IPS-20b (cell line): ENCODE measurements around the gene CLIC1.

Experiments
- H3K27ac ChIP-seq: one replicate; pipeline ENCODE4 v1.5.1; 2013; ENCODE audit warnings: low read length
- H3K27me3 ChIP-seq: 2 replicates; pipeline ENCODE4 v1.6.1; 2013; ENCODE audit warnings: mild to moderate bottlenecking, low read length, inconsistent platforms; ENCODE audit not compliant: insufficient read depth
- H3K36me3 ChIP-seq: 2 replicates; pipeline ENCODE4 v1.6.1; 2013; ENCODE audit warnings: low read depth, mild to moderate bottlenecking, inconsistent platforms, low read length, moderate library complexity; ENCODE audit not compliant: insufficient read depth
- H3K4me1 ChIP-seq: 2 replicates; pipeline ENCODE4 v1.6.1; 2013; ENCODE audit warnings: mild to moderate bottlenecking, control low read depth, inconsistent platforms, low read length, moderate library complexity; ENCODE audit not compliant: insufficient read depth
- H3K4me3 ChIP-seq: 2 replicates; pipeline ENCODE4 v1.5.1; 2013; ENCODE audit warnings: mild to moderate bottlenecking, low read length, inconsistent platforms
- H3K9ac ChIP-seq: 2 replicates; pipeline ENCODE4 v1.6.1; 2013; ENCODE audit warnings: low read depth, mild to moderate bottlenecking, inconsistent platforms, low read length, moderate library complexity
- H3K9me3 ChIP-seq: 2 replicates; pipeline ENCODE4 v1.6.1; 2013; ENCODE audit warnings: mild to moderate bottlenecking, low read depth, low read length, inconsistent platforms; ENCODE audit not compliant: insufficient read depth

CLIC1 gene

GRCh38 chr6:31744422-31744821 is 8.1 kb upstream of the CLIC1 start:
- H3K4me1 ChIP-seq: peaks cover 3% of the 10 kb centered on the region; the same call in 1 of the 2 replicates
- no peak overlapping the region for H3K4me3 ChIP-seq
- no peaks in the 10 kb centered on the region for H3K9me3 ChIP-seq
- H3K27me3 ChIP-seq: no peaks in the 10 kb centered on the region
- H3K27ac ChIP-seq: no peak overlapping the region
- H3K9ac ChIP-seq: no peak overlapping the region
- peaks cover 16% of the 10 kb centered on the region for H3K36me3 ChIP-seq

GRCh38 chr6:31742894-31743293 is 6.6 kb upstream of the CLIC1 start:
- no peaks in the 10 kb centered on the region for H3K27me3 ChIP-seq
- H3K36me3 ChIP-seq: peaks cover 16% of the 10 kb centered on the region
- no peak overlapping the region for H3K27ac ChIP-seq
- H3K4me3 ChIP-seq: no peak overlapping the region
- H3K9me3 ChIP-seq: no peaks in the 10 kb centered on the region
- H3K9ac ChIP-seq: no peak overlapping the region
- peaks cover 15% of the 10 kb centered on the region for H3K4me1 ChIP-seq

GRCh38 chr6:31741815-31742214 is 5.5 kb upstream of the CLIC1 start:
- H3K4me3 ChIP-seq: no peak overlapping the region
- no peaks in the 10 kb centered on the region for H3K9me3 ChIP-seq
- peaks cover 25% of the 10 kb centered on the region for H3K4me1 ChIP-seq
- H3K36me3 ChIP-seq: peaks cover 11% of the 10 kb centered on the region
- H3K27me3 ChIP-seq: no peaks in the 10 kb centered on the region
- no peak overlapping the region for H3K27ac ChIP-seq
- no peak overlapping the region for H3K9ac ChIP-seq

GRCh38 chr6:31740397-31741223 is 4.3 kb upstream of the CLIC1 start:
- H3K4me1 ChIP-seq: peaks cover 28% of the 10 kb centered on the region
- H3K4me3 ChIP-seq: peak overlapping the region; percentile 64
- peaks cover 11% of the 10 kb centered on the region for H3K36me3 ChIP-seq
- peak overlapping the region; percentile 91 for H3K9ac ChIP-seq
- no peaks in the 10 kb centered on the region for H3K9me3 ChIP-seq
- peak overlapping the region; percentile 90 for H3K27ac ChIP-seq
- no peaks in the 10 kb centered on the region for H3K27me3 ChIP-seq

- peak within 1 kb of the TSS; percentile 90 for H3K27ac ChIP-seq
- peak within 1 kb of the TSS; percentile 91 for H3K9ac ChIP-seq
- H3K27me3 ChIP-seq: no peaks in the 10 kb centered on the region
- H3K4me3 ChIP-seq: peak within 1 kb of the TSS; percentile 64
- peaks cover 11% of the 10 kb centered on the region for H3K36me3 ChIP-seq
- H3K4me1 ChIP-seq: peaks cover 28% of the 10 kb centered on the region
- H3K9me3 ChIP-seq: no peaks in the 10 kb centered on the region
Observed at GRCh38 chr6:31739639-31740396, 3.5 kb upstream of the CLIC1 start, which contains the start of gene MSH5. MSH5 (plus strand) TSS chr6:31740005; CDS start chr6:31740467, 462 bp downstream.

- Histone ChIP-seq H3K27me3 (no peaks in the 10 kb centered on the region), H3K9me3 (no peaks in the 10 kb centered on the region), H3K9ac (peak overlapping the region; percentile 73; the same call in 1 of the 2 replicates), H3K4me3 (peak overlapping the region; percentile 44; the same call in 1 of the 2 replicates), H3K4me1 (peaks cover 34% of the 10 kb centered on the region), H3K36me3 (peaks cover 22% of the 10 kb centered on the region), H3K27ac (no peak overlapping the region)
Observed at GRCh38 chr6:31737991-31738979, 2.0 kb upstream of the CLIC1 start.

- Histone ChIP-seq H3K27me3 (no peaks in the 10 kb centered on the region), H3K9me3 (no peaks in the 10 kb centered on the region), H3K4me3 (peak overlapping the region; percentile 44; the same call in 1 of the 2 replicates), H3K4me1 (peaks cover 34% of the 10 kb centered on the region), H3K9ac (peak overlapping the region; percentile 73; the same call in 1 of the 2 replicates), H3K36me3 (peaks cover 30% of the 10 kb centered on the region), H3K27ac (no peak overlapping the region)
Observed at GRCh38 chr6:31737315-31737990, 1.1 kb upstream of the CLIC1 start.

- peaks cover 34% of the 10 kb centered on the region for H3K4me1 ChIP-seq
- peaks cover 35% of the 10 kb centered on the region for H3K36me3 ChIP-seq
- no peaks in the 10 kb centered on the region for H3K9me3 ChIP-seq
- H3K27ac ChIP-seq: peak overlapping the region; percentile 84
- no peaks in the 10 kb centered on the region for H3K27me3 ChIP-seq
- peak overlapping the region; percentile 71 for H3K4me3 ChIP-seq
- peak overlapping the region; percentile 73; the same call in 1 of the 2 replicates for H3K9ac ChIP-seq
Observed at GRCh38 chr6:31736768-31737314, 511 bp upstream of the CLIC1 start.

GRCh38 chr6:31734821-31735406 is 1.4 kb downstream of the CLIC1 start:
- Histone ChIP-seq H3K9ac (peak overlapping the region; percentile 73; the same call in 1 of the 2 replicates), H3K27ac (no peak overlapping the region), H3K4me1 (peaks cover 31% of the 10 kb centered on the region), H3K4me3 (peak overlapping the region; percentile 71), H3K9me3 (no peaks in the 10 kb centered on the region), H3K27me3 (no peaks in the 10 kb centered on the region), H3K36me3 (peaks cover 40% of the 10 kb centered on the region)

GRCh38 chr6:31734247-31734820 is 2.0 kb downstream of the CLIC1 start:
- Histone ChIP-seq H3K27me3 (no peaks in the 10 kb centered on the region), H3K27ac (peak overlapping the region; percentile 78), H3K9me3 (no peaks in the 10 kb centered on the region), H3K36me3 (peaks cover 40% of the 10 kb centered on the region), H3K4me1 (peaks cover 31% of the 10 kb centered on the region), H3K4me3 (peak overlapping the region; percentile 71), H3K9ac (peak overlapping the region; percentile 73; the same call in 1 of the 2 replicates)
